Activated T-helper 9 cell treated with anti-CD3 and anti-CD28 coated beads, Interleukin-2, amount 50 U/mL, for 16 hours (primary cell): ENCODE data around the gene PDGFRB.

Experiments
- DNase-seq: peaks from one replicate; pipeline ENCODE4 v3.0.0-alpha.2; 2020; ENCODE audit warnings: low read depth

PDGFRB gene

DNA sequence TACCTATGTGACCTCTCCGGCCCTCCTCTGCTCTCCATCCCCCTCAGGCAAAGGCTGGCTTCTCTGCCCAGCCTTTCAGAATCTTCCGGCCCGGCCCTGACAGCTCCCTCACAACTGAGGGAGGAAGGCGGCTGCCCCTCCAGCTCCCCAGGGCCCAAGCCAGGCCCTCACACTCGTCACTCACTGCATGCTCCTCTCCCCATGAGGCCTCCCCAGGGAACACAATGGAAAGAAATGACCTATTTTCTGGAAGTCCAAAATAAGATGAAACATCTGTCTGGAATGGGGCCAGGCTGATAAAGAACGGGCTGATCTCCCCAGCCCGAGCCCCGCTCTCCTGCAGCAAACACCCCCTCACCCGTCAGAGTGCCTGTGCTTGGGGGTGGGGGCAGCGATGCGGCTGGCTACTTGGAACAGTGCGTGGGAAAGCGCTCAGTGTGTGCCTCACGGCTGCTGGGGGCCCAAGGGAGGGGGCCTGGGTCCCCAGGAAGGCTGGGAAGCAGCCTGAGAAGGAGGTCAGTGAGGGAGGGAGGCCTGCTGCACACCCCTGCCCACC lies 11.3 kb downstream of the PDGFRB start:
- no peak for DNase-seq

DNA sequence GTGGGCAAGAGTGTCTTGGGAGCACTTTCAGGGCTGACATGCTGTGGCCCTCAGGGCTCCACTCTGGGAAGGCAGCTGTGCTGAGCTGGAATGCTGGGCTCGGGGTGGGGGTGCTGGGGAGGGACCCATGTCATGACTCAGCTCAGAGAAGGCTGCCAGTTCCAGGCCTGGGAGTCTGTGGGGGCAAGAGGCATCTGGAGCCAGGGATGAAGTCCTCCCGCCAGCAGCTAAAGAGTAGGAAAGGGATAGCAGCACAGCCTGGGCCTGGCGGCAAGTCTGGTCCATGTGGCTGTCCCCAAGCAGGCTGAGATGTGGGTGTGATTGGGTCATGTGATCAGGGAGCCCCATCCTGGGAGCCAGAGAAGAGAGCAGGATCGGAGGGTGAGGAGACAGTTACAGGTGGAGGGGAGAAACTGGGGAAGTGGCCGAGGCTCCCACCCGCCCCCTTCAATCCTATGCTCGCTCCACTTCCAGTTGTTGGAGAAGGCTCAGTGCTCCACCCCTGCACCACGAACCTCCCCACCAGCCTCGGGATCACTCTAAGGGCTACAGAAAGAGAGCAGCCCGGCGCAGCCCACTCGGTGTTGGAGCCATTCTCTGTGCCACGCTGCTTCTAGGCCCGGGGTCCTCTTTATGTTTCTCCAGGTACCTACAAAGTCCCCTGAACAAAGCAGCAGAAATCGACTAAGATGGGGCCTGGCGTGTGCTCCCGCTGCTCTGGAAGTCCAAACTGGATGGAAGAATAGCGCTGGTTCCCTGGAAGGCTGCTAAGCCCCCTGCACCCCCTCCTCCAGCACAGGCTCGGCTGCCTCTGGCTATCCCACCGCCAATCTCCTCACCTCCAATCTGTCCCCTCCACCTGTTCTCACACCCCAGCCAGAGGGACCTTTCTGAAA lies 12.0 kb downstream of the PDGFRB start:
- no peak for DNase-seq

DNA sequence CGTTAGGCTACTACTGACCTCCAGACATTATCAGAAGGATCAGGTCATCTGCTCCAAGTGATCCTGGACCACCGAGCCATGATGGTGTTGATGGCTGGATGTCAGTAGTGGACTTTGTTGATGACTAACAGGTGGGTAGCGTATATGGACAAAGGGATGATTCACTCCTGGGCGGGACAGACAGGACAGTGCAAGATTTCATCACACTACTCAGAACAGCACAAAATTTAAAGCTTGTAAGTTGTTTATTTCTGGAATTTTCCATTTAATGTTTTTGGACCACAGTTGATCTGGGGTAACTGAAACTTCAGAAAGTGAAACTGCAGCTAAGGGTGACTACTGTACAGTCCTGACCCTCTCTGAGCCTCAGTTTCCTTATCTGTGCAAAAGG lies 12.7 kb downstream of the PDGFRB start:
- DNase-seq: no peak

DNA sequence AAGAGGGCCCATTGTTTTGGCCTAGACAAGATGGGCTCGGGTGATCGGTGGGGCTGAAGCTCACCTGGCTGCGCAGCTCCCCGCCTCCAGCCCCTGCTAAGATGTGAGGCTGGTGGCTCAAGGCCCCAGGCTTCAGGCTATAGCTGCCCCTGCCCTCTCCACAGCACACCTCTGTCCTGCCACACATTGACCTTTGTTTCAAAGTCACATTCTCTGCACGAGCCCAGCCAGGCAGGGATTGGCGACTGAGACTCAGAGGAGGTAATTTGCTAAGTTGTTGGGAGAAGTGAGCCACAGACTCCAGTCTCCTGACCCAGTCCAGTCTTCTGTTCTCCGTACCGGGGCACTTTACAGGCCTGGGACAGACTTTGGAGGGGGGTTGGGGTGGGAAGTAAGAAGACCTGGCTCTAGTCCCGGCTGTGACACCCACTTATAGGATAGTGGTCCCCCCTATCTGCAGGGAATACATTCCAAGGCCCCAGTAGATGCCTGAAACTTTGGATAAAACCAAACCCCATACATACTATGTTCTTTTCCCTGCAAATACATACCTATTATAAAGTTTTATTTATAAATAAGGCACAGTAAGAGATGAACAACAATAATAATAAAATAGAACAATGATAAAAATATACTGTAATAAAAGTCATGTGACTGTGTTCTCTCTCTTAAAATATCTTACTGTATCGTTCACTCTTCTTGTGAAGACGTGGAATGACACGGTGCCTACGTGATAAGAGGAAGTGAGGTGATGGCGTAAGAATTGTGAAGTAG lies 13.3 kb downstream of the PDGFRB start:
- no peak for DNase-seq

DNA sequence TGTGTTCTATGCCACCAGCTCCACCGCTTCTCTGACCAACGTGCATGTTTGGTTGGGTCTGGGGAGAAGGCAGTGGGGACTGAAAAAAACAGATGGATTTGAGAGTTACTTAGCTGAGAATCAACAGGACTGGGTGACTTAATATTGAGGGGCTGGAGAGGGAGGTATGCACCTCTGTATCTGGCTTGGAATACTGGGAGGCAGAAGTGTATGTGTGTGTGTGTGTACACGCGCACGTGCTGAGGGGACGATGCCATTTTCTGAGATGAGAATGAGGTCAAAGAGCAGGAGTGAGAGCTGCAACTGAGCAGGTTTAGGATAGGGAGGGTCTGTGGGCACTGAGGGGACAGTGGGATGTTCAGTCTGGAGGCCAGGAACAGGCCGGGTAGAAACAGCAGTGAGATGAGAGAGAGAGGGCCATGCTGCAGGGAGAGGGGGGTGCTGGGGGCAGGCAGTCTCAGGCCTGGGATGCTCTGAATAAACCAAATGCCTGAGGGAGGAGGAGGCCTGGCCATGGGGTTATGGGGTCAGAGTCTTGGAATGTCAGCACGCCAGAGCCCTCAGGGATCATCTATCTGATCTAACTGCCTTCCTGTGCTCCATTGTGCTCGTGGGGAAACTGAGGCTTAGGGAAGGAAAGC lies 14.0 kb downstream of the PDGFRB start:
- DNase-seq: no peak

DNA sequence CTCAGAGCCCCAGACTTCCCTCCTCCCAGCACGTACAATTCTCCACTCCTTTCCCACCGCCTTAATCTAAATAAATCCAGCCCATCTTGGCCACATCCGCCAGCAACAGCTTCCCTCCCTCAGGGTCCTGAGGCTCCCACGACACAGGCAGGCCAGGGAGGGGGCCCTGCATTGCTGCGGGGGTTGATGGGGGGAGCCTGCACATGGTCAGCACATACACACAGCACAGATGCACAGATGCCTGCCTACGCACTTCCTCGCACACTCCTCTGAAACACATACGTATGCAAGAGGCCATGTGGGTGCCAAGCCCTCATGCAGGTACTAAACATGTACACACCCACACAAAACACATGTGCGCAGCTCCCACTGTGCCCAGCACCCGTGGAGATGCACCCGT lies 14.8 kb downstream of the PDGFRB start:
- DNase-seq: no peak

DNA sequence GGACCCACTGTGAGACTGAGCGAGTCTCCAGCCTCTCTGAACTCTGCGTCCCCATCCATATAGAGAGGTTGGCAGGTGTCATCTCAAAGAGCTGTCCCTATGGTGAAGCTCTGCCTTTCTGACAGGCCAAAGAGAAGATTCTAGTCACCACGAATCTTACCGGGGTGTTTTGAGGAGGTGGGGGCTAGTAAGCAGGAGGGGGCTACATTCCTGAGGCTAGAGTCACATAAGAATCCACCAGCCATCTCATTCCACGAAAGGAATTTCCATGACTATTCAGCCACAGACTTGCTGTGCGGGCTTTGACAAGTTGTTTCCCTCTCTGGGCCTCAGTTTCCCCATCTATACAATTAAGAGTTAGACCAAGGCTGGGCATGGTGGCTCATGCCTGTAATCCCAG lies 16.3 kb downstream of the PDGFRB start:
- no peak for DNase-seq

DNA sequence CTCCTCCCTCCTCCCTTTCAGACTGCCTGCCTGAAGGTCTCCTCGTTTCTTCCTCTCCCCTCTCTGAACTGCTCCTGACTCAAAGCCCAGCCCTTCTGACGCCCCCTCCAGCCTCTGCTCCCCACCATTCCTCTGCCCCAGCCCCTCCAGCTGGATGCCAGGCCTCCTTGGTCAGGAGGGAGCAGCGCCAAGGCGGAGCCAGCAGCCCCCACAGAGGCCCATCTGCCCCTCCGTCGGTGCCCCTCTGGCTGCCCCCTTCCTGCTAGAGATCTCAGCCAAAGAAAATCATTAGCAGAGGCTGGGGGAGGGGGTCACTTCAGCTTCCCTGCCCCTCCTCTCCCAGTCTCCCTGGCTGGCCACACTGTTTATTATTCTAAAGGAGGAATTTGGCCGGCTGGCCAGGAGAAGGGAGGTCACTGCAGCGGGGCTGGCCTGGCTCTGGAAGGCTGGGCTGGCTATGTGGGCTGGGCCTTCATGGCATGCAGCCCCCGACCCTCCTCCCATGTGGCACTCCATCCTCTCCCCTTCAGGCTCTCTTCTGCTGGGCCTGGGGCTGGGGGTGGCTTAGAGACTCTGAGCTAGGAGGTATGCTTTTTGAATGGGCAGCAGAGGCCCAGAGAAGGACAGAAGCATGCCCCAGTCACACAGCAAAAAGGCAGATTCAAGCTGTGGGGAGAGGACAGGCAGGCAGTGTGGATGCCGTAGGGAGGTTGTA lies 16.9 kb downstream of the PDGFRB start:
- DNase-seq: no peak

DNA sequence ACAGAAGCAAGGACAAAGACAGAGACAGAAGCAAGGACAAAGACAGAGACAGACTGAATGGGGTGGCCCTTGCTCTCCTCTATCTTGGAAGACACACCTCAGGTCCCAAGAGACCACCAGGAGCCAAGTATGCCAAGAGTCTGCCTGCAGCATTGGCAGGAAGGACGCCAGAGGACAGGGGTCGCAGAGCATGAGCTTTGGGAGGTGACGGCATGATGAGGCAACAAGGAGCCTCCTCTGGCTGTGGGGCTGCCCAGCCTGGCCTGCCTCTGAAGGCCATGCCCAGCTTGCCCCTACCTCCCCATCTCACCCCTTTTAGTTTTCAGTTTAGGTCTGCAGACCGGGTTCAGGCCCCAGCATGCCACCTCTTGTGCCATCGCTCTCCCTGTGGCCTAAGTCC lies 17.6 kb downstream of the PDGFRB start:
- DNase-seq: no peak

DNA sequence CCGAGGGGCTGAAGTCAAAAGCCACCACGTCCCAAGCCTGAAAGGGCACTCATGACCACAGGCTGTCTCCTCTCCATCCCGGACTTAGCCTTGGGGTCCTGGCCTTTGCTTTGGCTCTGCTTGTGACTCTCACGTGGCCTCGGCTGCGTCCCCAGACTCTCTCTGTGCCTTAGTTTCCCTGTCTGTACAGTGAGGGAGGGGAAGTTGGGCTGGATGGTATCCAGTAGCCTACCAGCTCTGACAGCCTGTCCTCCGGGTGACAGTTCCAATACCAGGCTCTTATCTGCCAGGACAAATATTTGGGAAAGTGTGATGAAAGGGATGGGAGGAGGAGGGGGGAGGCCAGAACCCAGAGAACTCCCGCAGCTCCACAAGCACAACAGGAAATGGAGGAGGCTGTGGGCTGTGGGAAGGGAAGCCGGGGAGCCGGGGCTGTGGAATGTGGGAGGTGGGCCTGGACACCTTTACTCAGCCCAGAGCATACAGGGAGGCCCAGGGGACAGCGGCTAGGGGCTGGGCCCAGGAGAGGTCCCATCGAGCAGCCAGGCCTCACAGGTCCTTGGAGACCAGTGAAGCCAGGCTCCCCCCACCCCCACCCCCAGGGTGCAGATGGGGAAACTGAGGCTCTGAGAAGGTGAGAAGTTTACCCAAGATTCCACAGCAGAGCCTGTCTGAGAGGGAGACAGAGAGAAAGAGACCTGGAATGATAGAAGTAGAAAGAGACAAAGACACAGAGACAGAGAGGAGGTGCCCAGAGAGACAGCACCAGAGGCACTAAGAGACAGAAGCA lies 18.3 kb downstream of the PDGFRB start:
- DNase-seq: no peak

DNA sequence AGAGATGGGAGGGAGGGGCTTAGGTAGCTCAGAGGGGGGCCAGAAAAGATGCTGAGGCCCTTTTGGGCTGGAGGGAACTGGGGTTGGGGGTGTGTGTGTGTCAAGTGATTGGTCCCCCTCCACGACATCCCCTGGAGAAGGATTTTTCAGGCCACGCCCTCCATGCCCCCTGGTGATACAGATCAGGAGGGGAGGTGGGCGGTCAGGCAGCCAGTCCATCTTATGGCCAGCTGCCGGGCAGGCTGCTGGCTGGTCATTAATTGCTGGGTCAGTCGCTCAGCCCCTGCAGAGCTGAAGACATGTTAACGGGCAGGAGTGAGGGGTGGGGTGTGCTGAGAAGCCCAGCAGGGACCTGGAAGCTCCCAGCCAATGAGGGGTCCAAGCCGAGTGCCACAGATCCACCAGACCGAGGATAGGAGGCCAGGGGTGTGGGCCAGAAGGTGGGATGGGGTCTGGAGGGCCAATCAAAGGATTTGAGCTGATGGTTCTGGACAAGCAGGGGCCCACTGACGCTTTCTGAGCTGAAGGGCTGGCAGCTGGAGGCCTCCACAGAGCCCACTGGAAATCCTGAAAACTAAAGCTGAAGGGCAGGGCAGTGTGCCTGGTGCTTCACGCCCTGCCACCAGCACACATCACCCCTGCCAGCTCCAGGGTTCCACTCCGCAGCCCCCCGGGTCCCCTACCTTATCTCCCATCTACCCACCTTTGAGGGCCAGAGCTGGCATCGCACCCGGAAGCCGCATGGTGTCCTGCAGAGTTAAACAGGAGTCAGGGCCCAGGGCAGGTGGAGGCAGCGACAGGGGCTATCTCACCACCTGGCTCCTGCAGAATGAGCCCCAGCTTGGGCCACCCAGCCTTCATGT lies 19.1 kb downstream of the PDGFRB start:
- no peak for DNase-seq

DNA sequence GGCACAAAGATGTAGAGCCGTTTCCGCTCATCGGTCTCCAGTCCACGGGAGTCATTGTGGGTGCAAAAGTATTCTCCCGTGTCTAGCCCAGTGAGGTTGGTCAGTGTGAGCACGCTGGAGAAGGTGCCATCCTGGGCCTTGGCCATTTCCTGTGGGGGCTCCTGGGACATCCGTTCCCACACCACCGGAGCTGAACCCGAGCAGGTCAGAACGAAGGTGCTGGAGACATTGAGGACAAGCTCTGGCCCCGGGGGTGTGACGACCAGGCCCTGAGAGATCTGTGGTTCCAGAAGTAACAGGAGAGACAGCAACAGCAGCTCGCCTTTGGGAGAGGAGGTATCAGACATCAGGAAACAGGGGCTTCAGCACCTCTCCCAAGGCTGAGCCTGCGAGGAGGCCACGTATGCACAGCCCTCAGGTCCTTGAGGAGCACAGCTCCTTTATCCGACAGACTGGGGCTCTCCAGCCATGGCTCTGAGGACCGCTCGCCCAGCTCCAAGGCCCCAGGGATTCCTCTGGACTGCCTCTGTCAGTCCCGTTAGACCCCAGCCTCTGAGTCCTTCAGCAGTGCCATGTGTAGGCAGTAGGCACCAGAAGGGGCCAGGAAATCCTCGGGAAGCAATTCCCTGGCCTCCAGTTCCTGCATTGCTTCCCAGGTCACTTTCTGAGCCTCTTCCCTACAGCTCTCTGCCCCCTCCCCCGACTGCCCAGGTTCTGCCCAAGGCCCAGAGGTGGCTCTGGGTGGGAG lies 19.9 kb downstream of the PDGFRB start:
- no peak for DNase-seq

DNA sequence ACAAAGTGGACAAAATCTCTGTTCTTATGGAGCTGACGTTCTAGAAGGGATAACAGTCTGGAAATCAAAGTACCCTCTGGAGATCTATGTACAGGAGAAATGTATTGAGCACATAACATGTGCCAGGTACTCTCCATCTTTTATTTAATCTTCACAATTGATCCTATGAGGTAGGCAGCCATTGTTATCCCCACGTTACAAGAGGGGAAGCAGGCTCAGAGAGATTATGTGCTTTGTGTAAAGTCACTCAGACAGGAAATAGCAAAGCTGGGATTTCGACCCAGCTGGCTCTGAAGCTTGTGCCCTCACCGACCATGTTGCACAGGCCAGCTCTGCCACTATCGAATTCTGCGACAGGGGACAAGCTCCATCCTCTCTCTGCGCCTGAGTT lies 21.5 kb downstream of the PDGFRB start:
- DNase-seq: no peak

DNA sequence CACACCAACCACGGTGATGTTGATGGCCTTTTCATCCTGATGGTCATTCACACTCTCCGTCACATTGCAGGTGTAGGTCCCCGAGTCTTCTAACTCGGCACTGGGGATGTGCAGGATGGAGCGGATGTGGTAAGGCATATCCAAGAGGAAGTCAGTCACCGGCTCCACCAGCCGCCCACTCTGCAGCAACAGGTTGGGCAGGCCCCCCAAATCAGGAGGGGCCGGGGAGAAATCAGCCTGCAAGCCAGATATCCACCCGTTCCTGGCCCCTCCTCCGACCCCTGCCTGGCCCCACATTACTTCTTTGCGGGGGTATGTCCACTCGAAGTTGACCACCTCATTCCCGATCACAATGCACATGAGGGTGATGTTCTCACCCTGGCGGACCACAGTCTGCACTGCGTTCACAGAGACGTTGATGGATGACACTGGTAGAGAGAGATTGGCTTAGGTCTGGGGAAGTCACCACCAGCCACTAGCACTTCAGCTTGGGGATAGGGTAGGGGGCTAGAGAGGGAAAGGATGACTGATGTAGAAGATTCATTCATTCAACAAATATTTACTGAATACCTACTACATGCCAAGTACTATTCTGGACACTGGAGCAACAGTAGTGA lies 22.0 kb downstream of the PDGFRB start:
- no peak for DNase-seq

DNA sequence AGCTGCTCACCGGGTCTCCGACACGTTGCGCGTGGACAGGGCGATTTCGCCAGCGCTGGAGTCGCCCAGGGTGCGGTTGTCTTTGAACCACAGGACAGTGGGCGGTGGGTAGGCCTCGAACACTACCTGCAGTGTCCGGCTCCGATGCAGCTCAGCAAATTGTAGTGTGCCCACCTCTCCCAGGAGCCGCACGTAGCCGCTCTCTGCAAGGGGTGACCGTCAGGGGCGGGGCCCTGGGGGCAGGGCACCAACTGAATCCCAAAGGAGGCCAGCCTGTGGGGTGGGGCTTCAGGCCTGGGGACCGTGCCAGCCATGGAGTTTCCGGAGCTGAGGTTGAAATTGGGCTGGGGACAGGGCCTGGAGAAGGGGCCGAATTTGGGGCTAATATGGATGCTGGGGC lies 22.9 kb downstream of the PDGFRB start:
- DNase-seq: no peak

DNA sequence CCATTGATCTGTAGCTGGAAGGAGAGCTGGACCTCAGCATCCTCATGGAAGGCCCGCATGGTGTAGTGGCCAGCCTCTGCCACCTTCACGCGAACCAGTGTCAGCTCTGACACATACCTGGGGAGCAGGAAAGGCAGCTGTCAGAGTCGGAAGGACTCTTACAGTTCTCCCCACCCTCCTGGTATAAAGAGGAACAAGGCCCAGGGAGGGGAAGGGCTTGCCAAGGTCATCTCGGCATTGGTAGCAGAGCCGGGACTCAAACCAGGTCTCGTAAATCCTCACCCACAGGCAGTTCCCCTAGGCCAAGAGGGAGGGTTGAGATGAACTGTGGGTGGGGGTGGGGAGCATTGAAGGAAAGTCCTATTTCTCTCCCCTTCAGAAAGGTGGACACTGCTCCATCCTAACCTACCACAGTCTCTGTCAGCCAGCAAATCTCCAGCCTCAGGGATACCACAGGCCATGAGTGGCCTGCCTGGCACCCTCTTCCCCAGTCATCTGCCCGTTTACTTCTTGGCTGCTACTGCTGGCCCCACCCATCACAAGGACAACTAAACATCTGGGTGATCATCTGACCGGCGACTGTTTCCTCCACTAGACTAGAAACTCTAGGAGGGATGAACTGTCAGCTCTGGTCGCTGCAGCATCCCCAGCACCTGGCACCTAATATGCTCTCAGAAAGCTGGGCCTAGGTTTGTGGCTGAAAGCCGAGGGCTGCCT lies 23.5 kb downstream of the PDGFRB start:
- DNase-seq: no peak

DNA sequence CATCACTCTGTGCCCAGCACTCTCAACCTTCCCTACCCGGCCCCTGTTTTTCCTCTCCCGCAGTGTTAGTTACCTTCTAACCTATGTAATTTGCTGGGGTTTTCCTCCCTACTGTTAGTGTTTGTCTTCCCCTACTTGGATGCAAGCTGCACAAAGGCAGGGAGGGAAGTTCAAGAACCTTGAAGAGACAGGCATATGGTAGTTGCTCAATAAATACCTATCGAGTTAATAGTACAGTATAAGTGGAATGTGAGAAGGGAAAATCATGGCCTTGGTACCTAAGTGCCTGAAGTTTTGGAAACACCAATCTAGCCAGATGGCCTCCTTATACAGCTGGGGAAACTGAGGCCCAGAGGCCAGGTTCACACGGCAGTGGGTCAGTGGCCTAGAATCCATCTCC lies 24.2 kb downstream of the PDGFRB start:
- no peak for DNase-seq

DNA sequence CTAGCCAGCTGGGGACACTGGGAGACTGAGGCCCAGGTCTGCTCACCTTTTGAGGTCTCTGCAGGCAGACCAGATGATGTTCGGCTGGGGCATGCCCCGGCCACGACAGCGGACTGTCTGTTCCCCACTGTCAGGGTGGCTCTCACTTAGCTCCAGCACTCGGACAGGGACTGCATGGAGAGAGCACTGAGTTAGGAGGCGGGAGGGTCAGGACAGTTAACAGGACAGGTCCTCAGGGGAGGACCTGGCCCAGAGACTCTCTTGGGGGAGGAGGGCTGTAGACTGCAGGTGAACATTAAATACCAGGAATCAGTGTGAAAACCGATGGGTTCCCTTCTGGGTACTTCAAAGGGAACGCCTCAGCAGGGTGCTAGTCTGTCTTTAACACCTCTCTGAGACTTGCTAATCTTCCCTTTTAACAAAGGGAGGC lies 25.1 kb downstream of the PDGFRB start:
- no peak for DNase-seq
